Gastrocnemius medialis (tissue), 4 donors: Measurements from ENCODE around the gene NCAPH2.

Source experiments
- POLR2A ChIP-seq, 2 donors: fragments of 450-650 bp; IDR thresholded peaks; one replicate each; pipeline ENCODE4 v1.6.1; 2017; ENCODE audit warnings: antibody characterized with exemption in 2 of 2, mild to moderate bottlenecking in 2 of 2, moderate library complexity in 2 of 2
- TF ChIP-seq, protein P1 (sequence below), 5 experiments: fragments of 450-650 bp in 3 of 5; fragments of 200-600 bp in 2 of 5; sonication (generic) in 2 of 5; IDR thresholded peaks in 4 of 5; conservative IDR thresholded peaks in 1 of 5; 1 replicate in 4 of 5; 2 replicates in 1 of 5; pipeline ENCODE4 v1.5.1; 2016 to 2019; ENCODE audit warnings: antibody characterized with exemption in 5 of 5, mild to moderate bottlenecking in 3 of 5, moderate library complexity in 3 of 5

DNA sequence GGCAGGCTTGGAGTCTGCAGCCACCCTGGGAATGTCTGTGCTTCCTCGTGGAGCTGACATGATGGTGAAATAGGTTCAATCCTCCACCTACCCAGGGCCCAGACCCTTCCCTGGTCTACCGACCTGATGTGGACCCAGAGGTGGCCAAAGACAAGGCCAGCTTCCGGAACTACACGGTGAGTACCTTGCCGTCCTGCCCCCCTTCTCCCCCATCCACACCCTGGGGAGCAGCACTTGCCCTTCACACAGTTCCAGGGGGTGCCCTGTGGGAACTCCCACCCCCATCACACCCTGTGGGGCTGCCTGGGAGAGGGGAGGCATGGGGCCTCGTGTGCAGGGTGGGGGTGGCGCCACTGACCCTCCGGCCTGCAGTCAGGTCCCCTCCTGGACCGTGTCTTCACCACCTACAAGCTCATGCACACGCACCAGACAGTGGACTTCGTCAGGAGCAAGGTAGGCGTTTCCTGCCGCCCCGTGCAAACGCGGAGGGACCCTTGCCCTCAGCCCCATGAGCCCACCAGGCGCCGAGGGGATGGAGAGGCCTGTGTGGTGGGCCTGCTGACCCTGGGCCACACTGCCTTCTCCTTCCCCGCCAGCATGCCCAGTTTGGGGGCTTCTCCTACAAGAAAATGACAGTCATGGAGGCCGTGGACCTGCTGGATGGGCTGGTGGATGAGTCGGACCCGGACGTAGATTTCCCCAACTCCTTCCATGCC is 20.6 kb upstream of the NCAPH2 start:
- TF ChIP-seq POLR2A (IDR thresholded peaks at IDR 0.05), result no peak
- TF ChIP-seq, protein P1, sequence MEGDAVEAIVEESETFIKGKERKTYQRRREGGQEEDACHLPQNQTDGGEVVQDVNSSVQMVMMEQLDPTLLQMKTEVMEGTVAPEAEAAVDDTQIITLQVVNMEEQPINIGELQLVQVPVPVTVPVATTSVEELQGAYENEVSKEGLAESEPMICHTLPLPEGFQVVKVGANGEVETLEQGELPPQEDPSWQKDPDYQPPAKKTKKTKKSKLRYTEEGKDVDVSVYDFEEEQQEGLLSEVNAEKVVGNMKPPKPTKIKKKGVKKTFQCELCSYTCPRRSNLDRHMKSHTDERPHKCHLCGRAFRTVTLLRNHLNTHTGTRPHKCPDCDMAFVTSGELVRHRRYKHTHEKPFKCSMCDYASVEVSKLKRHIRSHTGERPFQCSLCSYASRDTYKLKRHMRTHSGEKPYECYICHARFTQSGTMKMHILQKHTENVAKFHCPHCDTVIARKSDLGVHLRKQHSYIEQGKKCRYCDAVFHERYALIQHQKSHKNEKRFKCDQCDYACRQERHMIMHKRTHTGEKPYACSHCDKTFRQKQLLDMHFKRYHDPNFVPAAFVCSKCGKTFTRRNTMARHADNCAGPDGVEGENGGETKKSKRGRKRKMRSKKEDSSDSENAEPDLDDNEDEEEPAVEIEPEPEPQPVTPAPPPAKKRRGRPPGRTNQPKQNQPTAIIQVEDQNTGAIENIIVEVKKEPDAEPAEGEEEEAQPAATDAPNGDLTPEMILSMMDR (IDR thresholded peaks at IDR 0.05 in 4 of 5, conservative IDR thresholded peaks at IDR 0.05 in 1 of 5), result no peak
